ENCODE measurements around the gene UCK1.

The UCK1 gene

DNA sequence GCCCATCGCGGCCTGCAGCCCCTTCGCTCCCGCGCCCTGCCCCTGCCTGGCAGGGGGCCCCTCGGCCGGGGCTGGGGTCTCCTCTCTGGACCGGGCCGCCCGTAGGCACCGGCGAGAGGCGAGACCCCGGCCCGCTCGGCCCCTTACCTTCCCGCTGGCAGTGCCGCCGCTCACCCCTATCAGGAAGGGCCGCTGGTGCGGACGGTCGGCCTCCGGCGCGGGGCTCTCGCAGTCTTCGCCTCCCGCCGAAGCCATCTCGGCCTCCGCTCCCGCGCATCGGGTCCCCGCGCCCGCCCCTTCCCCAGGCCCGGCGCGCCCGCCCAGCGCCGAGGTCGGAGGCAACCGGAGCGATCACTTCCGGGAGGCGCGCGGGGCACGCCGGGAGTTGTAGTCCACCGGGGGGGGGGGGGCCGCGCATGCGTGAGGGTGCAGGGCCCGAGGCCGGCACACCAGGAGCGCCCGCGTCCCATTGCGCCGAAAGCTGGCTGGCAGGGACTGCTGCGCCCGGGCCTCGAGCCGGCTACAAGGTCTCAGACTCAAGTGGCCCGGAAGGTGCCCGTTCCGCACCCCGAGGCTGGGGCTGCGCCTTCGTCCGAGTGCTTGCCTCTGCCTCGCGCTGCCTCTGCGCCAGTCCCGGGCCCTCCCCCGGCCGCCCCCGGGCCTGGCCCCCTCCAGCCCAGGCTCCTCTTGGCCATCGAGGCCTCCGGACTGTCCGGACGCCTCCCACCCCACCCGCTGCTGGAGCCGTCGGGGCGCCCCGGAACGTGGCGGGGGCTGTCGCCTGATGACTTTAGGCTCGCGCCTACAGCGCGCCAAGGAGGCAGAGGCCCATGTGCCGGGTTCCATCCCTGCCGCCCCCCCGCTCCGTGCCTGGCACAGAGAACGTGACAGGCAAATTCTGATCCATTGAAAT lies at the start of gene UCK1:
Gene UCK1 (minus strand): TSS at position 344 of the 913 bp plus-strand sequence. CDS start 89 bp downstream, at position 255.
- peak; percentile 90 for DNase-seq

DNA sequence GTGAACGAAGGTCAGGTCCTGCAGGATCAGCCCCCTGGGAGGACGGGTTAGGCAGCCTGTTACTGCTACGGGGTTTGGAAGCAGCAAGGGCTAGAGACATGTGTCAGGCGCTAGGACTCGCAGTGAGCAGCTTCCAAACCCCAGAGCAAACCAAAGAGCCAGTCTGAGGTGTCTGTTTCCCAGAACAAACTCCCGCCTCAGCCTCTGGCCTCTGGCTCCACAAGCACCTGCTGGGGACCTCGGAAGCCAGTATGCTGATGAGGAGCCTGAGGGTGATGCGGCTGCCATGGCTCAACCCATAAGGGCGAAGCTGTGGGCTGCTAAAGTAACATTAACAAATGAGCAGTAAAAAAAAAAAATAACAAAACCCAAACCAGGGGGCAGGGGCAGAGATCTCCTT lies 49.3 kb upstream of the UCK1 start:
- DNase-seq: no peak

DNA sequence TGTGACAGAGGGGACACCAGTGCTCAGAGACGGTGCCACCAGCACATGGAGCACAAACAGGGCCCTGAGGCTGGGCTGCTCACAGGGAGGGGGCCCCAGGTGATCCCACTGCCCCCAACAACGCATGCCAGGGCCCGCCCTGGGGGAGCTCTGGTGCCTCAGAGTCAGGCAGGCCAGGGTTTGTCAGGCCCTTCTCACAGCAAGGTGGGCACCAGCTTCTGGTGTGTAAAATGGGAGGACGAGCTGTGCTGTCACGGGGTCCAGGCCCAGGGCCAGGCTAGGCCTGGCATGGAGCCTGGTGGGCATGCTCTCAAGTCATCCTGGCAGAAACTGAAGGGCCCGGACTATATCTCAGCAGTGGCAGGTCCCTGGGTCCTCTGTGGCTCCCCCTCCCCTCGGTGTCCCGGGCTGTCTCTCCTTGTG lies 48.7 kb upstream of the UCK1 start:
- no peak for DNase-seq

DNA sequence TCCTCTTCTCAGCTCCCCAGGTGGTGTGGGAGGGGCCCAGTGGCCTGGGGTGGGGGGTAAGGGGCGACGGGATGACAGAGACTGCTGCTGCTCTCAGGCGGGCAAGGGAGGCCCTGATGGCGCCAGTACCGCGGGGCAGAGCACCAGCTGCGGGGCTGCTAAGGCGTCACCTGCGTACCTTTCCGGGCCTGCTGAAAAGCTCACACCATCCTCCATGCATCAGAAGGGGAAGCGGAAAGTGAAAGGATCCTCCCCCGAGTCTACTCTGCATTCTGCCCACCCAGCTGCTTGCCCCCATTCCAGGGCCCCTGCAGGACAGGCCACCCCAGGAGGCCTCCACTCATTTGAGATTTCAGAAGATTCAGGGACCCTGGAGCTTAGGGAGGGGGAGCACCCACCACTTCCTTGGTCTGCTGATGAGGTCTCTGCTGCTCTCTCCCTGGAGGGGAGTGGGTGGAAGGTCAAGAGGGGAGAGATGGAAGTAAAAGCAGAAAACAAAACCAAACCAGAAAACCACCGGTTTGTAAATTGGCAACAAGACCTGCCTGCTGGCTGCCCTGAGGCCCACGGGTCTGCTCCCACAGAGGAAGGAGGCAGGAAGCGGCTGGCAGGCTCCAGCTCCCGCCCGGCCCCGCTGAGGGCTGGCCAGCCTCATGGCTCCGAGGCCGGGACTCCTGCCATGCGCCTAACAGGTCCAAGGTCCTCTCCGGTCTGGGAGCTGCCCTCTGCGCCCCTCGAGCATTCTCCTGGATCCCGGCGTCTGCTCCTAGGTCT lies 47.9 kb upstream of the UCK1 start:
- no peak for DNase-seq

DNA sequence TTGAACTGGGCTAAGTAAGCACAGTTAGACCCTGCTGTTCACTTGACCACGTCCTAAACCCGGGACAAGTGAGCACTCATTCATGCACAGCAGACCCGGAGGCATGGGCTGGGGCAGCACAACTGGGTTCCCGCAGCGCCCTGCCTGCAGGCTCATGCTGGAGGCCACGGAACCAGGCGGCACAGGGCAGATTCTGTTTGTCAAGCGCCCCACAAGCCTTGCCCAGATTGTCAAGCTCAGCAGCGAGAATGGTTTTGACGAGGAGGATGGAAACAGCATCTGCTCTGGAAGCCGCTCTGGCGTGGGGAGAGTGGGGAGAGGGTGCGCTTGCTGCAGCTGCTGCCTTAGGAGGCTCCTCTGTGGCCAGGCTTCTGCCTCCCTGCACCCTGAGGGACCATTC lies 47.0 kb upstream of the UCK1 start:
- no peak for DNase-seq

DNA sequence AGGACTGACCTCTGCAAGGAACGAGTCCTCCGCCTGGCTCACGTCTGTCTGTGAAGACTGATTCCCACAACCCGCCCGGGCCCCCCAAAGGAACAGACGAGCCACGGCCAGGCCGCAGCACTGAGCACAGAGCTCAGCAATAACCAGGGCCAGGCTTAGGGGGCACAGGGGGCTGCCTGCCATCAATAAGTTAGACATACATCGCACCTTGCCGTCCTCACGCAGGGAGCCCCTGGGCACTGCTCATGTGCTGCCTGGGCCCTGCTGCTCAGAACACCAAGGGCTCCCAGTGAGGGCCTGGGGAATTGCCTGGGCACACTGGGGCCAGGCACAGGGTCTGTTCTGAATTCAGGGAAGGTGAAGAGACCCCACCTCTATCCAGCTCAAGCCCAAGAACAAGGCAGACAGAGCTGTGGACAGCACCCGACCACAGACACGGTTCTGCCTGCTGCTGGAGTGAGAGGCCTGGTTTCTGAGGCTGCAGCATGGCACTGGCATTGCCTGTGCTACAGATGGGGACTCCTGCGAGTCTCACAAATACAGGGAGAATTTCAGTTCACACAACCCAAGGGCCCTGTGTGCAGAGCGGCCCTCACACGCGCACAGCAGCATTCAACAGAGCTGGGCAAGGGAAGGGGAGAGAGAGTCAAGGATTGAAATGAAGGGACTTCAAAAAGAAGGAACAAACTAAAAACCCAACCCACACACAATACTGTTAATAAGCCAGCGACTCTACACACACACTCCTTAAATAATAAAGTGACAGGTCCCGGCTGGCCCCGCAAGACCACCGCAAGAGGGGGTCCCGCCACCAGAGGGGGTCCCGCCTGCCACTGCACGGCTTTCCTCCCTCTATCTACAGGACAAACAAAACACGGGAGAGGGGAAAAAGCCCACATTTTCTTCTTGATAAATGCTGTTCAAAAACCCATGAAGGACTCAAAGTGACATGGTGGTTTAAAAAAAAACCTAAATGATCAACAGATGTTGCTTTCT lies 46.2 kb upstream of the UCK1 start:
- DNase-seq: no peak

DNA sequence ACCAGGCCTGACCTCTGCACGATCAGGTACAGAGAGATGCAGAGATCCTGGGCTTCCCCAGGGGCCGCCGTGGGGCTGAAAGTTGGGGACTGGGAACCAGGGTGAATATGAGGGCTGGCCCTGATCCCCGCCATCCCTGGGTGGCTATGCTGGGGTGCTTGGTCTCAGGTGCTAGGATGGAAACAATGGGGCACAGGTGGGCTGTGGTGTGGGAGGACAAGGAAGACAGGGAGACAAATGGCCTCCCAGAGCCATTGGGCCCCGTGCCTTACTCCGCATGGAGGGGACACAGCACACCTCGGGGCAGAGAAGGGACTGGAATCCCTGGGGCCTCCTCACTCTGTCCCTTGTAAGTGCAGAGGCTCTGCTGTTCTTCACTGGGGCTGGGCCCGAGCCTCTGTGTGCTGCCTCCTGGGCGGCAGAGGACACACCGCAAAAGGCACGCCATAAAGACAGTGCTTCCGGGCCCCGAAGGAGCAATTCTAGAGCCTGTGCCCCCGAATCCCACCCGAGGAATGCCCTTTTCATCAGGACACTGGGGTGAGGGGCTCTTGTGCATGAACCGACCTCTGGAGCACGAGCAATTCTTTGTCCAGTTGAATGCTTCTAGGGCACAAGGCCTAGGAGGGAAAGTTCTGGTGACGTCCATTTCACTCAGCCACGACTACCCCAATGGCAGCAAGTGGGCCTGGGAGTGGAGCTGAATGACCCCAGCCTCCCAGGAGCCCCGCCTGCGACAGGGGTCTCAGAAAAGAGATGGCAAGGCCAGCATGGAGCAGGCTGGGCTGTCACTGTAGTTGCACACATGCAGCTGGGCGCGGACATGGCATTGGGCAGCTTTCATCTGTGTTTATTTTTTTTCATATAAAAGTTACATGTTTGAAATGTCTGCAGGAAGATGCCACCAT lies 45.1 kb upstream of the UCK1 start:
- no peak for DNase-seq

DNA sequence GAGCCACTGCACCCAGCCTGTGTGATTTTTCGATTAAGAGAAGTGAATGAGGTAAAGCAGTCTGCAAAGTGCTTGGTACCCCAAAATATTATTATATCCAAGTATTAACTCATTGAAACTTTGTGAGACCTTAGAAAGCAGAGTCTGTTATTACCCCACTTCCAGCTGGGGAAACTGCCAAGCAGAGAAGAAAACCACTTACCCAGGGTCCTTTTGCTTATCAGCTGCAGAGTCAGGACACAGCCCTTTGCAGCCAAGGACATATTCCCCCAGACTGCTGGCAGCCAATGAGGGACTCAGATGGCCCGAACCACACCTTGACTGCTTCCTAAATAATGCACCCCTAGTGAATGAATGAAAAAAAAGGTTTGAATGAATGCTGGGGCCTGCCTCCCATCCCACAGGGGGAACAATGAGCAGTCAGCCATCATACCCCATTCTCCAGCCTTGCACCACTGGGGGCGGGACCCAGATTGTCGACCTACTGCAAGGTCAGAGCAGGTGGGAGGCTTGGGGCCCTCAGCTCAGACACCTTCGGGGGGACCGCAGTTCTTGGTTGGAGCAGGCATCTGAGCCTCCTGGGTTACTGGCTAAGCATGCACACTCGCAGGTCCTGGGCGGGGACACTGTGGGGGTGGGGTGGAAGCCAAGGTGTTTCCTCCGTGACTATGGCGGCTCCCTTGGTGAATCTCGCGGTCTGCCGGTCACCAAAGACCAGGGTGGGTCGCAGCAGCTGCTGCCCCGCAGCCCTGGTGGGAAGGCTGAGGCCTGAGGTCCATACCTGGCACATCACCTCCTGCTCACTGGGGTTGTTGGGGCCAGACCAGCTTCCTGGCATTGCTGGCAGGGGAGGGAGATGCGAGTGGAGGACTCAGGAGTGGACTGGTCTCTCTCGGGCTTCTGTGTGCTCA lies 43.9 kb upstream of the UCK1 start:
- no peak for DNase-seq

DNA sequence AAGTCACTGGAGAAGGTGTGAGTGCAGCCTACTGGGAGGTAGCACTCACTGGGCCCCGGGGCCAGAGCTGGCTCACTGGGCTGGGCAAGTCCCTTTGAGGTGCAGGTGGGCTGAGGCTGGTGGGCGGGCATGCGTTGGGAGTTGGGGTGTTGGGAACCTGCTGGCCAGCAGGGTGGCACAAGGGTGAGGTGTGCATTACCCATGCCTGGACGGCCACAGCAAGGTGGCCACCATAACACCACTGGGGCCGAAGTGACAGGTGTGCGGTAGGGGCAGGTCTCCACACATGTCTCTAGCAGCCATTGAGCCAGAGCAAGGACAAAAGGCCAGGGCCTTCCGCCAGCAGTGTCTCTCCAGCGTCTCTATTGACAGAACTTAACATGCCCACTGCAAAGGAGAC lies 36.8 kb upstream of the UCK1 start:
- no peak for DNase-seq

GRCh38 chr9:131566158-131566557 lies 35.1 kb upstream of the UCK1 start:
- no peak for DNase-seq

DNA sequence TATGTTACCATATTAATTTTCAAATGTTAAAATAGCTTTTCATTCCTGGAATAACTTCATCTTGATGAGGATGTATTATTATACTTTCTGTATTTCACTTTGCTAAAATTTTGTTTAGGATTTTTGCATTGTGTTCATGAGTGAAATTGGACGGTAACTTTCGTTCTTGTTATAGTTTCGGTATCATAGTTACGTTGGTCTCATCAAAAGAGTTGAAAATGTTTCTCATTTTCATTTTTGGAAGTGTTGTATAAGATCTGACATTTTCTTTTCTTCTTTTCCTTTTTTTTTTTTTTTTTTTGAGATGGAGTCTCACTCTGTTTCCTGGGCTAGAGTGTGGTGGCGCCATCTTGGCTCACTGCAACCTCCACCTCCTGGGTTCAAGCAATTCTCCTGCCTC lies 34.3 kb upstream of the UCK1 start:
- DNase-seq: no peak

- DNase-seq: no peak
These were observed 31.2 kb upstream of the UCK1 start for GRCh38 chr9:131562032-131562959.

- no peak for DNase-seq
These were observed 28.4 kb upstream of the UCK1 start for GRCh38 chr9:131559421-131560000.

DNA sequence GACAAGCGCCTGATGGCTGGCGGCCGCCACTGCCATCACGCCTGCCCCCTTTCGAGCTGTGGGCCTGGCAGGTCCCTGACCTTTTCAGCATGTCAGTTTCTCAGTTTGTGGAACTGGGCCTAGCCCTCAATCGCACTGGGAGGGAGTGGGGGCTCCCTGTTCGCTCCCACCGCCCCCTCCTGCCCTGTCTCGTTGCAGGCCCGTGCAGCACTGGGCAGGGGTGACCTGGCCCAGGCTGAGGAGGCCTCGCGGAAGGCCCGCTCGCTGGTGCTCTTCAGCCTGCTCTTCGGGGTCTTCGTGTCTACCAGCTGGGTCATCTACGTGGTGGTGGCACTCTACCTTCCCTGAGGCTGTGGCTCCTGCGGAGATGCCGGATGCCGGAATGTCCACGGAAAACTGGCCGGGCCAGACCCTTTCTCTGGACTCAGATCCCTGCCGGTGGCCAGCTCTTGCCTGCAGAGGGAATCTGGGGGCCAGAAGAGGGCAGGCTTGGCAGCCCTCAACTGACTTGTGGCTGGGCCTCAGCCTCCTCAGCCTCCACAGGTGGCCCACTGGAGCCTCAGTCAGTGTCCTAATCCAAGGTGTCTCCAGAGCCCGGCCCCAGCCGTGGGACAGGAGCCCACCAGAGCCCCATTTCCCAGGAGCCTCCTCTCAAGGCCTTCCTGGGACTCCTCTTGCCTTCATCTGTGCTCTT lies 26.9 kb upstream of the UCK1 start:
- DNase-seq: no peak

- DNase-seq: no peak
These were observed 25.0 kb upstream of the UCK1 start for GRCh38 chr9:131555841-131556673.

DNA sequence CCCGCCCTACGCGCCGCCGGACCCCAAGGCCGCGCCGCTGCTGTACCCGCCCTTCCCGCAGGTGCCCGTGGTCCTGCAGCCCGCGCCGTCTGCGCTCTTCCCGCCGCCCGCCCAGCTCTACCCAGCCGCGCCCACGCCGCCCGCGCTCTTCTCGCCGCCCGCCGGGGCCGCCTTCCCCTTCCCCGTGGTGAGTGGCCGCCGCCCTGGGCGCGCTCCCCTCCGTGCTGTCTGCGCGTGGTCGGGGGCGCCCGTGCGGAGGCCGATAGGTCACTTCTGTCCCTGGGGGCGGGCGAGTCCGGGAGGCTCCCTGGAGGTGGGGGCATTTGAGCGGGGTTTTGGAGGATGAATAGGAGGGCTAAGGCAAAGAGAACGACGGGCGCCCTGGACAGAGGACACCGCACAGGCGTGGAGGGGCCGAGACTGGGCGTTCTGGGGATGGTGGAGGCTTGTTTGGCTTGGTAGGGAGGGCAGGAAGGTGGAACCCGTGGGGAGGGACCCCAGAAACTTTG lies 23.8 kb upstream of the UCK1 start:
- DNase-seq: no peak
